ENCODE data around the gene HCFC2.
"Not testable (repeated sequence)": the region's sequence is repeated elsewhere in the genome, so short reads cannot be mapped to it uniquely, and the experiment has no call there.

The HCFC2 gene

DNA sequence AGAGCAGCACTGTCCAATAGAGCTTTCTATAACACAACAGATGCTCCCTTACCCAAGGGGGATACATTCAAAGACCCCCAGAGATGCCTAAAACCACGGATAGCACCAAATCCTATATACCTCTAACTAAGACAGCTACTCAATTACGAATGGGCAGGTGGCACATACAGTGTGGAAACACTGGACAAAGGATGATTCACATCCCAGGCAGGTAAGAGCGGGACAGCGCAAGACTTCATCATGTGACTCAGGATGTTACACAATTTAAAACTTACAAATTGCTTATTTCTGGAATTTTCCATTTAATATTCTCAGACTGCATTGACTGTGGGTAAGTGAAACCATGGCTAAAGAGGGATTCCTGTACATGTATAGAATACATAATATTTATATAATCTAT, 5.5 kb upstream of the HCFC2 start:
- DNase-seq = no peak

DNA sequence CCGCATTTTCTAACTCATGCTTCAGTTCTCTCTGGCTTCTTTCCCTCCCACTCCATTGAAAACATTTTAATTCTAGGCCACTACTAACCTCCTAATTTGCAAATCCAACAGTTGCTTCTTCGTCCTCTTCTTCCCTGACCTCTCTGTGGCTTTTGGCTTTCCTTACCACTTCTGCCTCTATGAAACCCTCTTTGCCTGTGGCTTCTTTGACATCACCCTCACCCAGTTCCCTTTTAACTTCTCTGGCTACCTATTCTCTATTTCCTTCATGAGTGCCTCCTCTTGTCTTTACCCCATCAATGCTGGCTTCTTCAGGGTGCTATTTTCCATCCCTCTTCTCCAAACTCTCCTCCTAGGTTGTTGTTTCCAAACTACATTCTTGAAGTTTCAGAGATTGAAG, 4.4 kb upstream of the HCFC2 start:
- DNase-seq = no peak

DNA sequence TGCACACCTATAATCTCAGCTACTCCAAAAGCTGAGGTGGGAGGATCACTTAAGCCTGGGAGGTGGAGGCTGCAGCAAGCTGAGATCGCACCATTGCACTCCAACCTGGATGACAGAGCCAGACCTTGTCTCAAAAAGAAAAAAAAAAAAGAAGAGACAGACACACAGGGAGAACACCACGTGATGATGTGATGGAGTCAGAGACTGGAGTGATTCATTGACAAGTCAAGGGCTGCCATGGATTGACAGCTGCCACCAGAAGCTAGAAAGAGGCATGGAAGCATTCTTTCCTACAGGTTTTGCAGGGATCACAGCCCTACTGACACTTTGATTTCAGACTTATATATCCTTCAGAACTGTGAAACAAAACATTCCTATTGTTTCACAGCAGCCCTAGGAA, 3.5 kb upstream of the HCFC2 start:
- no peak for DNase-seq

DNA sequence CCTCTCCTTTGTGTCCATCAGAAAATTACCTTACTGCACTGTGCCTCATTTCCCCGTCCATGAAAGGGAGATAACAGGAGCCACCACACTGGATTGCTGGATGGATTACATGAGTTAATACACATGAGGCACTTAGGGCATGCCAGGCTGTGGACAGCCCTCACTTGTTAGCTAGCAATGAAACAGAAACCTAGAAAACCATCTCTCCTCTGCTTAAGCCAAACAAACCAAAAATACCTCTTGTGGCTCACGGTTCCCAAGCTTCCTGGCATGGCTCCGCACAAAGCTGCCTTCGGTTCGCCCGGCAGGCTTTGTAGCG, 660 bp upstream of the HCFC2 start:
- peak; percentile 8 for DNase-seq

DNA sequence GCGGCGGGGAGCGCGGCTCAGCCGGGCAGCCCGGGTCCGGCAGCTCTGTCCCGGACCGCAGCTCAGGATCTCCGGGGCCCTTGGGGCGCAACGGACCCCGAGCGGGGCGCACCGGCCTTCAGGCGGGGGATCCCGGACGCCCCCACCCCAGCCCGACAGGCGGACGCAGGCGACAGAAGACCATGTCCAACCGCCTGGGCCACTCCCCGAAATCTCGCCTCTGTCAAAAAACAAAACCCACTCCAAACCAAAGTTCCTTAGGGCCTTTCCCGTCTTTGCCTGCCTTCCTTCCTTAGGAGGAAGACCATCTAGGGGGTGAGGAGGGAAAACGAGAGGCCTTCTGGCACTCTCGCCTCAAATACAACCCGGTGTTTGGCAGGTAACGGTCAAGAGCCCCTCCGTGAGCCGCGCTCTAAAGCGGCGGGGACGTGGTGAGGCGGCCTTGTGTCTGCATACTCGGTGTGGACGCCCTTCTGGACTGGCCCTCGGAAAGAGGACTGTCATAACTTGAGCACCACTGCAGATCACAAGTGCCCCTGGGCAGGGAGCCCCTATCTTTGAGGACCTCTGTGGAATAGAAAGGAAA, 604 bp downstream of the HCFC2 start:
- no peak for DNase-seq

DNA sequence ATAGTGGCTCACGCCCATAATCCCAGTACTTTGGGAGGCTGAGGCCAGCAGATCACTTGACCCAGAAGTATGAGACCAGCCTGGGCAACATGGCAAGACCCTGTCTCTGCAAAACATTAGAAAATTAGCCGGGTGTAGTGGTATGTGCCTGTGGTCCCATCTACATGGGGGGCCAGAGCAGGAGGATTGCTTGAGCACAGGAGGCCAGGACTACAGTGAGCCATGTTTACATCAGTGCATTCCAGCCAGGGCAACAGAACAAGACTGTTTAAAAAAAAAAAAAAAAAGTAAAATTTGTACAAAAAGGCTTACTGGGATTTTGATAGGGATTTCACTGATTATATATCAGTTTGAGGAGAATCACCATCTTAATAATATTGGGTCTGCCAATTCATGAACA, 7.8 kb downstream of the HCFC2 start:
- no peak for DNase-seq

DNA sequence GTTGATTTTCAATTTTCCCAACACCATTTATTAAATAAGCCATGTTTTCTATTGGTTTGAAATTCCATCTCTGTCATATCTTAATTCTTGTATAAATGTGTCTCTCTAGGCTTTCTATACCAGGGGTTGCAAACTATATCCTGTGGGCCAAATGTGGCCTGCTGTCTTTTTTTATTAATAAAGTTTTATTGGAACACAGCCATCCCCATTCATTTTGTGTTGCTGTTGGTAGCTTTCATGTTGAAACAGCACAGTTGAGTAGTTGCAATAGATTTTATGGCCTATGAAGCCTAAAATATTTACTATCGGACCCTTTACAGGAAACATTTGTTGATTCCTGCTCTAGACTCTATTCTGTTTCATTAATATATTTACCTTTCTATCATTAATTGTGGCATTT, 9.4 kb downstream of the HCFC2 start:
- no peak for DNase-seq

DNA sequence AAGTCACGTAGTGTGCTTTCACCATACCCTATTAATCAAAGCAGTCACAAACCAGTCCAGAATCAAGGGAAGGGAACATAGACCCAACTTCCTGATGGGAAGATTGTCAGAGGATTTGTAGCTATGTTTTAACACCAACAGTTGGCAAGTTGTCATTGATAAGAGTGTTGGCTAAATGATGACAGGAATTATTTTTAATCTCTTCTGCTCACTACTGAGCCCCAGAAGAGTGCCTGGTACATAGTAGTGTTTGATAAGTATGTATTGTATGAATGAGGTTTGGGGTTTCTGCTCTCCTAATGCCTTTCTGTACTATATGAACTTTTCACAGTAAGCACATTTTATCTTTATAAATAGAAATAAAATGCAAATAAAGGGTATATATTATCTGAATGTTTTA, 14.7 kb downstream of the HCFC2 start:
- DNase-seq = no peak

DNA sequence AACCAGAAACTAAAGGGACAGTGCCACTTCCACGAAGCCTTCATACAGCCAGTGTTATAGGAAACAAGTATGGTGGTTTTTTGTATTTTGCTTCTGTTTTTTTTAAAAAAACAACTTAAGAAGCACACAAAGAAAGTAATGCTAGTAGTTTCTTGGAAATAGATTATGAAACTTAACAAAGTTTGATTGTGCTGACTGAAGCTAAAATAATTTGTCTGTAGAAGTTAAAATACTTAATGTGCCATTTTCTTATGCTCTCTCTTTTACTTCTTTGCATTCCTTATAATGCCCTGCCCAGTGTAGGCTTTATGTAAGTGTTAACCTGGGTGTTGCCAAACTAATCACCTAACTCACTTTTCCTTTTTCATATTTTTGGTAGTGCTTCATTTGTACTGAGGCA, 16.4 kb downstream of the HCFC2 start:
- no peak for DNase-seq

DNA sequence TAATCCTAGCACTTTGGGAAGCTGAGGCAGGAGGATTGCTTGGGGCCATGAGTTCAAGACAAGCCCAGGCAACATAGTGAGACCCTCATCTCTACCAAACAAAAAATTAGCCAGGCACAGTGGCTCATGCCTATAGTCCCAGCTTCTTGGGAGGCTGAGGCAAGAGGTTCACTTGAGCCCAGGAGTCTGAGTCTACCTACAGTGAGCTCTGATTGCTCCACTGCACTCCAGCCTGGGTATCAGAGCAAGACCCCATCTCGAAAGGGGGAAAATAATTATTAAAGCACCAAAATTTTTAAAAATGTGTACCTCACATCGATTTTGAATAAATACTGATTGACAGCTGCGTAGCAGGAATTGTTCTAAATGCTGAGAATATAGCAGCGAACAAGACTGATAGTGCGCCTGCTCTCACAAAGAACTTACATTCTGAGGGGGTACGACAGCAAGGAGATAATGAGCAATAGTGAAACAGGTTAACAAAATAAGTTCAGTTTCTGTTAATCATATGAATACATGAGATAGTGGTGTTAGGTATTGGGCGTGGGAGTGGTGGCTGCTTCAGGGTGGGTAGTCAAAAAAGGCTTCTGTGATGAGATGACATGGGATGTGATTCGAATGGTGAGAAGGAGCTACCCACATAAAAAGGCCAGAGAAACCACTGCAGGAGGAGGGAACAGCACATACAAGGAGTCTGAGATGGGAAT, 19.6 kb downstream of the HCFC2 start:
- DNase-seq = no peak

DNA sequence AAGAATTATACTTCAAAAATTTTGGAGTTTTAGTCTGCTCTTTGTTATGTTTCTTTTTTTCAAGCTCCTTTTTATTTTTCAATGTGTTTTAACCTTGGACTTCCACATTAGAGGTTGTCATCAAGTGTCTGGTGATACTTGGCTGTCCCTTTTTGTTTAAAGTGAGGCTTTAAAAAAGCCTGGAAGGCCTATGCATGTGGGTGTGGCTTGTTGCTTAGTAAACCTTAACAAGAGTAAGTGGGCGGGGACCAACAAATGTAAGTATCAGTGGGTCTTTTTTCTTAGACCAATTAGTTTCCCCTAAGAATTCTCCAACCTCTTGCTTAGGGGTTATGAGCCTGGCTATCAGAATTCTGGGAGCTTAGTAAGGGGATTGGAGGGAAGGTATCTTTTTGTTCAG, 26.4 kb downstream of the HCFC2 start:
- DNase-seq = no peak

DNA sequence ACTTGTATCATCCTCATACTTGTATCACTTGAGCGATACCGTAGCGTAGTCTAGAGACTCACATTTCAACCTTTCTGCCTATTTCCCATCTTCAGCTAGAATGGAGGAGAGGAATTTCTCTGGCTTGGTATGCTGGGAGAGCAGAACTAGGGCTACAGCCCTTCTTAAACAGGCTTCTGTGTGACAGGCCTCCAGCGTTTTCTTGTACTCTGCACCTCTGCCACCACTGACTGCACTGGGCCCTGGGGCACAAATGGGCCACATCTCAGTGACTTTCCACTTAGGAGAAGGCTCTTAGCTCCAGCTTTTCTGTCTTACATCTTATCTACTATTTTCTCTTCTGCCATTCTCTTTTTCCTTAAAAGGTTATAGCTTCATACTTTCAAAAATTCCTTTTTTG, 26.8 kb downstream of the HCFC2 start:
- no peak for DNase-seq

DNA sequence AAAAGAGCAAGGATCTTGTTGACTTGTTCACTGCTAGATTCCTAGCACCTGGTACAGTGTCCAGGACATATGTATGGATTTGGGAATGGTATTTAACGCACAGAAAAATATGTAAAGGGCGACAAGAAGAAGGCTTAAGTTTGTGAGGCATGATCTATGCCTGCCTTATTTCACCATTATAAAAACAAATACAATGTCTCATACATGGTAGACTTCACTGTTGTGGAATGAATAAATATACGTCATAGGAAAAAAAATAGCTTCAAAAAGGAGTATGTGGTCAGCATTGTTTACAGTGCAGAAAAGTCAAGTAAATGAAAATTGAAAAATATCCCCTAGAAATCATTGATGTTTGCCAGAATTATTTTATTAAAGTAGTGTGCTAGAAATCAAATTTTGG, 30.0 kb downstream of the HCFC2 start:
- DNase-seq = no peak

DNA sequence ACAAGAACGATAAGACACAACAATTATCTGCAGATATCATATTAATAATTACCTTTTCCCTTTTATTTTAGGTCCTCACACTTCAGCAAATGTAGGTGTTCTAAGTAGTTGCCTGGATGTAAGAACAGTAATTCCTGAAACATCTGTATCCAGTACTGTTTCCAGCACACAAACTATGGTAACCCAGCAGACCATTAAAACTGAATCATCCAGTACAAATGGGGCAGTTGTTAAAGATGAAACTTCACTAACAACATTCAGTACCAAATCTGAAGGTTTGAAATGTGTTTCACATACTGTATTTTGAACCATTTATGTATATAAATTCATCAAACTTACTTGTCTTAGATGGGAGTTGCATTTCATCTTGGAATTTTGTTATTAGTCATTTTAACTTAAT, 31.0 kb downstream of the HCFC2 start:
- no peak for DNase-seq

DNA sequence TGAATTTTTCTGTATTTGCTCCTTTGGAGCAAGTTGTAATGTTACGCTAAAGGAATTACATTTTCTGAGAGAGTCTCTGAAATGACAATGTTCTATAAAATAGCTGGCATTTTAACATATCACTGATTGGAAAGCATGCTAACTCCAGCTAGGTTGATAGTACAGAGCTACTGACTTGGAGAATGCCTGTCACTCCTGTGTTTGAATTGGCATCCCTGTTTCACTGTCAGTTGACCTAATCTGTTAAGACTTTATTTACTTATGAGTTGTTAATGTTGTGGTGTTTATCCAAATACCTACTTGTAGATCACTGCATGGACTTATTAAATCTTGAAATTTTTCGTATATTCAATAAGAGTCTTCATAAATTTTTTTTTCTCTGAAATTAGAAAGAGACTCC, 33.6 kb downstream of the HCFC2 start:
- no peak for DNase-seq

DNA sequence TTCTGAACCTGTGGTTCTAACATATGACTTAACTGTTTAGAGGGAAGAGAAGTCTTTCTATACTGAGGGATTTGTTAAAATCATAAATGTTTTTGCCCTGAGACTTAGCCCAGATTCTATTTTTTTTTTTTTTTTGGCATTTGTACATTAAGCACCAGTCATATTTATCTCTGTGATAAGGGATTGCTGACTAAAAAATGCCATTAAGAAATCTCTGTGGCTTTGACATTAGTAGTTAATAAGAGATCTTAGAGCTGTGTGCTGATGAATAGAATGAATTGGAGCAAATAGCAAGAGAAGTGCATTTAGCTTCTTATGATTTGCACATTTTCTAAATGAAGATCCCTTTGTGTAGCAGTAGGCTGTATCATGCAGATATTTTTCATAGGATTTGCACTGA, 41.1 kb downstream of the HCFC2 start:
- no peak for DNase-seq

DNA sequence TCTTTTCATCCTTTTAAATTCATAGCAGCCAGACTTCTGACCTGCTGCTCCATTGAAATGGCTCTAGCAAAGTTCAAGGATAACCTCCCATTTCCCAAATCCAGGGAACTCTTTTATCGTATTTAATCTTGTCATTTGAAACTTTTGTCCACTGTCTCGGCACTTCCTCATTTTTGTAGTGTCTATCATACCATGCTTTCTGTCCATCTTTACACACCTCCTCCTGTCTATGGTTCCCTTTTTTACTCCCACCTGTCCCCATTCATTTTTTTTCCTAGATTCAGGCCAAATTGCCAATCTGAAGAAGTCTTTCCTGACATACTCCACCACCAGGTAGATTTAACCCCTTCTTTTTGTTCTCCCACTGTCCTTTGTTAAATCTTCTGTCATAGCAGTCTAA, 42.6 kb downstream of the HCFC2 start:
- DNase-seq = no peak

DNA sequence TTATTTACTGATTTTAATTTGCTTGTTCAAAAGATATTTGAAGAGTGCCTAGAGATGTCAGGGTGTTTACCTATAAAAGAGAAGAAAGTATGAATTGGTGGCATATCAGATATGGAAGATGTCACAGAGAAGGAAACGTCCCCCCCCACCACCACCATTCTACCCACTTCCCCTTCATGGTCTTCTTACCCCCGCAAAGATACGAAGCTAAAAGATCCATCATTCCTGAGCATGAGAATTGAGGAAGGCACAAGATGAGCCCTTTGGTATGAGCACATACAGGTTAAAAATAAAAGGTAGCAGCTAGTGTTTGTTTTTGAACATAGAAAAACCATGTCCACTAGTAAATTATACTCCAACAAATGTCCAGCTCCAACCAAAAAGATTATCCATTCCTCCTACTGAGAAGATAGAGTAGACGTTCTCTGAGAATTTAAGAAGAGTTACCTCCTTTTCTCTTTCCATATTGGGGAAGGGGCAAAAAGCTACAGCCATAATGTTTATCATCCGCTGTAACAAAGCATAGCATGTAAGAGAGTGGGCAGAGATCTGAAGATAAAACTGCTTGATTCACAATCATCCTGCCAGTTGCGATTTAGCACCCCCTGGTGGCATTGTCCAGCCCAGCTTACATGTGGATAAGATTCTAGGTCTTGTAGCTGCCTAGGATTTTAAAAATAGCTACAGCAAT, 44.6 kb downstream of the HCFC2 start:
- peak; percentile 40 for DNase-seq

DNA sequence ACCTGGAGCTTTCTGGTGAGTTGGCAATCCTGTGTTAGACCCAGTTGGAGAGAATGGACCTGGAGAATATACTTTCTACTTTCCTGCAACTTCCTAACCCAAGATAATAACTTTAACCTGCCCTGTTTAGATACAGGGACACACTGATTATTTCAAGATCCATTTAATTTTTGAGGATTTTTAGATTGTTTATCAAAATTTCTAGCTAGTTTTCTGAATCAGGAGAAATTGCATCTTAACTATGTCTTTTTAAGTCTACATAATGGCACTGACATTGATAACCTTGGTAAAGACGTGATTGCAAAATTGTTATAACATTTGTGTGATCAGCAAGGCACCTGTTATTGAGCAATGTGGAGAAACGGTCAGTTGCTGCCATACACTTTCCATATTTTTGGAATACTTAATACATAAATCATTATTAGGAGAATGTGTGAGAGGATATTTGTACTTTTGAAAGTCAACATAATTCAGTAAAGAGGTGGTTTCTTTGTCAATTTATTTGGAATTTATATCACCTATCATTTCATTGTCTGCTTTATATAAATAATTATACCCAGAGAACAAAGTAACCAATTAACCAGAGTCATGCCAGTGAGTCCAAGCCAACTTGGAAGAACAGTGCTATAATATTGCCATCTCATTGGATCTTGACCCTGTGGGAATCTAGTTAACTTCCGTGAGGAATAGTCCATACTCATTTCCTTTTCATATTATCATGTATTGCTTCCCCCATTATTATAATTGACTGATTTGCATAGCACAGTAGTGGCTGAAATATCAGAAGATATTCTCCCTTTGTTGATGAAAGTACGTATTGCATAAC, 45.3 kb downstream of the HCFC2 start:
- no peak for DNase-seq

DNA sequence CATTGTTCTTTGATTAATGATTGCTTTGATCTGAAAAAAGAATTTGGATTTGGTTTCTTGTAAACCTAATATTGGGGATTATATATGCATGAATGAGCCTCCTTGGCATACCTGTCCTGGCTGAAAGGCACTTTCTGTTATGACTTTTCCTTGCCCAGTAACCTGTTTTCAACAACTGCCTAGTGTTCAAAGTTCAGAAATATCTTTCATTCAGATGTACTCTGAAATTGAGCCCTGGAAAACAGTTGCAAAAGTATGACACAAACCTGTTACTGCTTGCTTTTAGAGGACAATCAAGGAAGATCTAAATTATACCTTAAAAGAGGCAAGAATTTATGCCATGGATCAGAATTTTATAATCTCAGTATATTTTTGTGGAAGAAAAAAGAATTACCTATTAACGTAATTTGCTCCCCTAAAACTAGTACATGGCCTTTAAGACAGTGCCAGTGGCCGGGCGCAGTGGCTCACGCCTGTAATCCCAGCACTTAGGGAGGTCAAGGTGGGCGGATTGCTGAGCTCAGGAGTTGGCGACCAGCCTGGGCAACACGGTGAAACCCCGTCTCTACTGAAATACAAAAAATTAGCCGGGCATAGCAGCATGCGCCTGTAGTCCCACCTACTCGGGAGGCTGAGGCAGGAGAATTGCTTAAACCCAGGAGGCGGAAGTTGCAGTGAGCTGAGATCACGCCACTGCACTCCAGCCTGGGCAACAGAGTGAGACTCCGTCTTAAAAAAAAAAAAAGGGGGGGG, 50.7 kb downstream of the HCFC2 start:
- DNase-seq = not testable (repeated sequence)

DNA sequence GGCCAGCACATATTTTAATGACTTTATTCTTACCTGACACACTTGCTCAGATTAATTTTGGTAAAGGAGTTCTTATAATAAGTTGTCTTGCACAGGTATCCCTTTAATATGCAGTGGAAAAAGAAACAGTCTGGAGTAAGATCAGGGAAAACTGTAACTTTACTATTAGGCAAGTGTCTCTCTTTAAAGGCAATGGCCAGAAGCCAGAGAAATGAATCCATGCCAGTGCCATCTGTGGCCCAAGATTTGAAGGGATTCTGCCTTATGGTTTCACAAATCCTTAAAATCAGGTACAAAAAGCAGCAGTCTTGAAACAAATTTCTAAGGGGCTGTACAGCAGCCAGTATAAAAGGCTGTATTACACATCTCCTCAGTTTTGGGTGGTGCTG, 51.2 kb downstream of the HCFC2 start:
- no peak for DNase-seq

DNA sequence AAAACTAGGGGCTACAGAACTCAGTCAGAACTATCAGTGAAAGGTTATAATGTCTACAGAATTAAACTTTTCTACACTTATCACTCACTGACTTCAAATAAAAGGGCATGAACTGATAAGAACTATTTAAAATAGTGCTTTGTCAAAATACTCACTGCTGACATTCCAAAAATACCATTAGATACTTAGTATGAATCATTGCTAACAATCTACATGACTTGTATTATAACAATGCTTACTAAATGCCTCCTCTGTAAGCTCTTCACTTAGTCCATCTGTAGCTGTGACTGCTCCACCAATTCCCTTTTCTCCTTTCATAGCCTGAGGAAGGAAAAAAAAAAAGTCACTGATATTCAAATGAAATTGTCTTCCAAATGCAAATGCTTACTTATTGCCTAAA, 56.7 kb downstream of the HCFC2 start:
- no peak for DNase-seq

DNA sequence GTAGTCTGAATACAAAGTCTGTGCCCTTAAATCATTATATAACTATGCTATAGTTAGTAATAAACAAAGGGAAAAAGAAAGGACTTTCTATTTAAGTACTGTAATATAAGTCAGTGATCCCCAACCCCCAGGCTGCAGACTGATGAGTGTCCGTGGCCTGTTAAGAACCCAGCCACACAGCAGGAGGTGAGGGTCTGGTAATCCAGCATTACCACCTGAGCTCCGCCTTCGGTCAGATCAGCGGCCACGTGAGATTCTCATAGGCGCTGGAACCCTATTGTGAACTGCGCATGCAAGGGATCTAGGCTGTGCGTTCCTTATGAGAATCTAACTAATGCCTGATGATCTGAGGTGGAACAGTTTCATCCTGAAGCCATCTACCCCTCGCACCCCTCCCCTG, 58.0 kb downstream of the HCFC2 start:
- DNase-seq = no peak
